HUES48 (cell line): Measurements from ENCODE around the gene ABCA7.
"Not testable (repeated sequence)": the region's sequence is repeated elsewhere in the genome, so short reads cannot be mapped to it uniquely, and the experiment has no call there.

ENCODE experiments used
- H3K27ac ChIP-seq: one replicate; pipeline ENCODE4 v1.7.0; 2013; ENCODE audit warnings: low read depth, low read length, inconsistent platforms
- H3K27me3 ChIP-seq: 2 replicates; pipeline ENCODE4 v1.6.1; 2013; ENCODE audit warnings: mild to moderate bottlenecking, low read length; ENCODE audit not compliant: control insufficient read depth, insufficient read depth
- H3K36me3 ChIP-seq: 2 replicates; pipeline ENCODE4 v1.6.1; 2013; ENCODE audit warnings: low read length; ENCODE audit not compliant: control insufficient read depth, insufficient read depth
- H3K4me1 ChIP-seq: 2 replicates; pipeline ENCODE4 v1.6.1; 2013; ENCODE audit warnings: mild to moderate bottlenecking, low read length; ENCODE audit not compliant: control insufficient read depth, insufficient read depth
- H3K4me3 ChIP-seq: 2 replicates; pipeline ENCODE4 v1.5.1; 2013; ENCODE audit warnings: mild to moderate bottlenecking, low read depth, low read length
- H3K9ac ChIP-seq: 2 replicates; pipeline ENCODE4 v1.6.1; 2013; ENCODE audit warnings: mild to moderate bottlenecking, low read depth, low read length, moderate library complexity
- H3K9me3 ChIP-seq: 2 replicates; pipeline ENCODE4 v1.6.1; 2013; ENCODE audit warnings: low read length; ENCODE audit not compliant: control insufficient read depth, insufficient read depth

The ABCA7 gene

GRCh38 chr19:1113030-1113985 is 73.4 kb downstream of the ABCA7 start:
- Histone ChIP-seq H3K27me3 (no peaks in the 10 kb centered on the region), H3K4me3 (no peak overlapping the region), H3K27ac (peak overlapping the region; percentile 66), H3K9me3 (no peaks in the 10 kb centered on the region), H3K9ac (peak overlapping the region; percentile 12; the same call in 1 of the 2 replicates), H3K4me1 (no peaks in the 10 kb centered on the region; the same call in 1 of the 2 replicates), H3K36me3 (peaks cover 41% of the 10 kb centered on the region)

- Histone ChIP-seq H3K4me3 (no peak overlapping the region), H3K9me3 (no peaks in the 10 kb centered on the region), H3K4me1 (no peaks in the 10 kb centered on the region; the same call in 1 of the 2 replicates), H3K27ac (peak overlapping the region; percentile 66), H3K9ac (no peak overlapping the region), H3K36me3 (peaks cover 42% of the 10 kb centered on the region), H3K27me3 (no peaks in the 10 kb centered on the region)
Observed at GRCh38 chr19:1113986-1114483, 74.1 kb downstream of the ABCA7 start.

- not testable (repeated sequence) for H3K27ac ChIP-seq, H3K9me3 ChIP-seq, H3K9ac ChIP-seq, H3K4me1 ChIP-seq, H3K27me3 ChIP-seq, H3K4me3 ChIP-seq
- H3K36me3 ChIP-seq, result peaks cover 48% of the 10 kb centered on the region
Observed at GRCh38 chr19:1114728-1115127, 74.8 kb downstream of the ABCA7 start.
